HT1080 (cell line): ENCODE data around the gene MELTF. TPM values are rescaled to one million over a fixed set of nuclear protein-coding genes. Genes with fewer than 3 reads are reported as not detected.

Experiments used
- DNase-seq: peaks from one replicate; pipeline ENCODE4 v3.0.0-alpha.2; 2015; ENCODE audit warnings: low read depth
- total RNA-seq: library from RNA; depleted of rRNA; stranded (reverse); fragments of >200 nt; shearing (Covaris generic); gene quantifications from 2 replicates; pipeline ENCODE4 v1.2.3, GENCODE V29; 2014; rRNA removed

MELTF gene
- total RNA-seq, 1 experiment from 2014 or later = 97.0 TPM

DNA sequence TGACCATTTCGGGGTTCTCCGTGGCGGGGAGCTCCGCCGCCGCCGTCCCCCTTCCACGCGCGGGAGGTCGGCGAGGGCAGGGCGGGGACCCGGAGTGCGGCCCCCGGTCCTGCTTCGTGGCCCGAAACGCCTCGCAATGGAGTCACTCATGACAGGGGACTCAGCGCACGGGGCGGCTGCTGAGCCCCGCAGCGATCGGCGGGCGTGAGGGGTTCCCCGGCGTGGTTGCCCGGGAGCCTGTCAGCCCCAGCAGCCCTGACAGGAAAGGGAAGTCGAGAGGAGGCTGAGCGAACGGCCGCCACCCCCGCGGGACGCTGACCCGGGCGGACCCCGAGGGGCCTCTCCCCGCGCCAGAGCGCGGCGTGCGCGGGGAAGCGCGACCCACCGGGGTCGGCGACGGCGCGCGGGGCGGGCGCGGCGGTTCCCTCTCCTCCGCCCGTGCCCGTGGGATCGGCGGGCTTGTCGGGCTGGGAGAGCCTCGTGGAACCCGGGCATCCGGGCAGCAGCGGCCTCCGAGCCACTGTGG, 60.4 kb downstream of the MELTF start:
- DNase-seq = no peak

- DNase-seq = no peak
Observed at GRCh38 chr3:196968233-196969133, 61.1 kb downstream of the MELTF start, which contains the start of gene PIGZ. PIGZ (minus strand) TSS chr3:196968833; CDS start chr3:196952031, 16,802 bp downstream.

- DNase-seq = no peak
Observed at GRCh38 chr3:196967412-196968232, 62.0 kb downstream of the MELTF start.

DNA sequence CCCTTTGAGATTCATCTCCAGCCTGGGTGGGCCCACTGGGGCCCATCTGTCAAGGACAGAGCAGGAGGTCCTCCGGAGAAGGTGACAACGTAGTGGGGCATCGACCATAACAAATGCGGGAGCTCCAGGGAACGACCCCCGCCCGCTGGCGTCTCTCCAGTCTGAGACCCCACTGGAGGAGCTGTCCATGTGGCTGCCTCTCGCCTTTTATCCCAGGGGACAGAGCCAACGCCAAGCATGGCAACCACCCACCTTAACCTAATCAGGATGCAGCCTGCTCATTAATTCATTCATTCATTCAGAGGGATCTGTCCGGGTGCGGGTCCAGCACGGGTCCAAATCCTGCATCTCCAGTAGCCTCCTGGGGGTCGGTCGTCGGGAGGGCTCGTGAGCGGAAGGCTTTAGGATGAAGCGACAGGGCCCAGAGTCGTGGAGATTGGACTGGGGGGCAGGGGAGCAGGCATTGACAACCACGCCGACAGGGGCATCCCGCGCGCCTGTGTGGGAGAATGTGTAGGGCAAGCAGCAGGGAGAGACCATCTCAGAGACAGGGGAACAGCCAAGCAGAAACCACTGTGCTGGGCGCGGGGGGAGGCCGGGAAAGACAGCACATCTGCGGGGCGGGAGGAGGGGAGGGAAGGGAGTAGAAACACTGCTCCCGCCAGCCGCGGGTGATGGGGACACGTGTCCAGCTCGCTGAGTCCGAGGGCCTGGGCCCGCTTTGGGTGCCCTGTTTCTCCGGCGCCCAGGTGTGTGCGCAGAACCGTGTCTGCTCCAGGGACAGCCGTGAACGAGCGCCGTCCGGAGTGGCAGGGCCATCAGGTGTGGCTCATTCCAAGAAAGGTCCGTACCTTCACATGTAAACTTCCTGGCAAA, 62.9 kb downstream of the MELTF start:
- DNase-seq = no peak

GRCh38 chr3:196965804-196966173, 63.8 kb downstream of the MELTF start:
- no peak for DNase-seq

- DNase-seq = no peak
Observed at GRCh38 chr3:196965112-196965803, 64.4 kb downstream of the MELTF start.

- DNase-seq = no peak
Observed at GRCh38 chr3:196963631-196963953, 66.0 kb downstream of the MELTF start.

DNA sequence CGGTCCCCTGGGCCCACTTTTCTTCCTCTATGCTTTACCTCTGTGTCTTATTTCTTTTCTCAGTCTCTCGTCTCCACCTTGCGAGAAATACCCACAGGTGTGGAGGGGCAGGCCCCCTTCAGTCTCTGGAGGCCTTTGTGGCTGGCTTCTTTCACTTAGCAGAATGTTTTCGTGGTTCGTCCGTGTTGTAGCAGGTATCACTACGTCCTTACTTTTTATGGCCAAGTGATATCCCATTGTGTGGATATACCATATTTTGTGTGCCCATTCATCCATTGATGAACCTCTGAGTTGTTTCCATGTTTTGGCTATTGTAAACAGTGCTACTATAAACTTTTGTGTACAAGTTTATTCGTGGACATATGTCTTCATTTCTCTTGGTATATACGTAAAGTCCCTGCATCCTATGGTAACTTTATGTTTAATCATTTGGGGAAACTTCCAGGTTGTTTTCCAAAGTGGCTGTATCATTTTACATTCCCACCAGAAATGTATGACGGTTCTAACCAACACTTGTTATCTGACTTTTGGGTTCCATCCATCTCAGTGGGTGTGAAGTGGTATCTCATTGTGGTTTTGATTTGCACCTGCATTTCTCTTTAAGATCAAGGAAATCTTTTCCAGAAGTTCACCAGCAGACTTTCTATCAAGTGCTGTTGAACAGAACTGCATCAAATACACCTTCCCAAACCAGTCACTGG, 66.5 kb downstream of the MELTF start:
- no peak for DNase-seq

- DNase-seq = no peak
Observed at GRCh38 chr3:196962108-196962929, 67.3 kb downstream of the MELTF start.

DNA sequence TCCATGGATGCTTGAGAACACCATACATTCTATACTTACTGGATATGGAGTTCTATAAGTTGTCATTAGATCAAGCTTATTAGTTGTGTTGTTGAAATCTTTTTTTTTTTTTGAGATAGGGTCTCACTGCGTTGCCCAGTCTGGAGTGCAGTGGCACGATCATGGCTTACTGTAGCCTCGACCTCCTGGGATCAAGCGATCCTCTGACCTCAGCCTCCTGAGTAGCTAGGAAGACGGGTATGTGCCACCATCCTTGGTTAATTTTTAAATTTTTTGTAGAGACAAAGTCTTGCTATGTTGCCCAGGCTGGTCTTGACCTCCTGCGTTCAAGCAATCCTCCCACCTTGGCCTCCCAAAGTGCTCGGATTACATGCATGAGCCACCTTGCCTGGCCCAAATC, 74.8 kb downstream of the MELTF start:
- DNase-seq = no peak

Other genes with a start within 250 kb of the MELTF start
- 57.3 and 60.2 TPM in 2 replicates for gene SENP5, start 161.9 kb downstream of the MELTF start, total RNA-seq
- gene NCBP2, start 87.3 kb downstream of the MELTF start, total RNA-seq = 118 and 133 TPM in 2 replicates
- 0.67 and 0.98 TPM in 2 replicates for gene PIGZ, start 61.0 kb downstream of the MELTF start, total RNA-seq